Ascending aorta (tissue), 2 donors: ENCODE measurements around the gene KPRP. TPM values are rescaled to one million over a fixed set of nuclear protein-coding genes. Genes with fewer than 3 reads are reported as not detected.

Experiments used
- DNase-seq, 2 donors: peaks; one replicate each; pipeline ENCODE4 v3.0.0-alpha.2; 2019; ENCODE audit warnings: low spot score in 2 of 2
- H3K27ac ChIP-seq, 2 donors: fragments of 200-600 bp; sonication (generic); one replicate each; pipeline ENCODE4 v1.5.1; 2016 to 2017; ENCODE audit warnings: mild to moderate bottlenecking in 1 of 2
- H3K27me3 ChIP-seq: fragments of 200-600 bp; sonication (generic); one replicate; pipeline ENCODE4 v1.5.1; 2017
- H3K36me3 ChIP-seq, 2 donors: fragments of 200-600 bp; sonication (generic); one replicate each; pipeline ENCODE4 v1.5.1; 2016
- H3K4me1 ChIP-seq, 2 donors: fragments of 200-600 bp; sonication (generic); one replicate each; pipeline ENCODE4 v1.5.1; 2016 to 2017; ENCODE audit warnings: mild to moderate bottlenecking in 1 of 2
- H3K4me3 ChIP-seq, 2 donors: fragments of 200-600 bp; sonication (generic); one replicate each; pipeline ENCODE4 v1.5.1; 2016 to 2017; ENCODE audit warnings: mild to moderate bottlenecking in 1 of 2
- H3K9me3 ChIP-seq, 2 donors: fragments of 200-600 bp; sonication (generic); one replicate each; pipeline ENCODE4 v1.5.1; 2016
- intact Hi-C: fragments of 100-400 bp; cut with DNase I; formaldehyde crosslinking; loops from one replicate; pipeline ENCODE4 v1.15.1; 2023
- total RNA-seq: library from RNA; depleted of rRNA; stranded (reverse); fragments of >200 nt; gene quantifications from one replicate; pipeline ENCODE4 v1.1.0, GENCODE V29; 2016
- TF ChIP-seq, protein P1 (sequence below), 3 experiments: fragments of 200-600 bp in 2 of 3; fragments of 450-650 bp in 1 of 3; sonication (generic) in 2 of 3; IDR thresholded peaks; one replicate each; pipeline ENCODE4 v1.5.1; 2016 to 2019; ENCODE audit warnings: antibody characterized with exemption in 3 of 3, mild to moderate bottlenecking in 1 of 3, moderate library complexity in 1 of 3

KPRP gene
- total RNA-seq, 1 donor from 2014 or later: not detected

DNA sequence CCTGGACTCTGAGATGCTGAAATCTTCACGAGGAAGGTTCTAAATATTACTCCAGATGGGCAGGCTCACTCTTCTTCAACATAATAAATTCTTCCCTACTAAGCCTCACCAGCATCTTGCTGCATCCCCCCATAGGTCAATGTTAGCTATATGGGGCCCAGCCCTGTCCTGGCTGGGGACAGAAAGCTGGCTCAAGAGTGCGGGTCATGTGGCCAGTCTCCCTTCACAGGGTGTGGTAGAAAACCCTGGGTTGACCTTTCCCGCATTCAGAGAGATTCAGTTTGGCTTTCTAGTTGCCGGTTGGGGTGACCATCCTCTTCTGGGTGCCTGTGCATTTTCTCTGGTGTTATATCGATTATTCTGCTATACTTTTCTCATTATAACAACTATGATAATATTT, 19.8 kb upstream of the KPRP start:
- no peak for DNase-seq
- intact Hi-C loops: no loop called here
- Histone ChIP-seq H3K36me3 (no peaks in the 10 kb centered on the region), H3K27ac (no peak overlapping the region), H3K4me1 (no peaks in the 10 kb centered on the region), H3K9me3 (no peaks in the 10 kb centered on the region), H3K27me3 (no peaks in the 10 kb centered on the region), H3K4me3 (no peak overlapping the region)
- TF ChIP-seq, protein P1, sequence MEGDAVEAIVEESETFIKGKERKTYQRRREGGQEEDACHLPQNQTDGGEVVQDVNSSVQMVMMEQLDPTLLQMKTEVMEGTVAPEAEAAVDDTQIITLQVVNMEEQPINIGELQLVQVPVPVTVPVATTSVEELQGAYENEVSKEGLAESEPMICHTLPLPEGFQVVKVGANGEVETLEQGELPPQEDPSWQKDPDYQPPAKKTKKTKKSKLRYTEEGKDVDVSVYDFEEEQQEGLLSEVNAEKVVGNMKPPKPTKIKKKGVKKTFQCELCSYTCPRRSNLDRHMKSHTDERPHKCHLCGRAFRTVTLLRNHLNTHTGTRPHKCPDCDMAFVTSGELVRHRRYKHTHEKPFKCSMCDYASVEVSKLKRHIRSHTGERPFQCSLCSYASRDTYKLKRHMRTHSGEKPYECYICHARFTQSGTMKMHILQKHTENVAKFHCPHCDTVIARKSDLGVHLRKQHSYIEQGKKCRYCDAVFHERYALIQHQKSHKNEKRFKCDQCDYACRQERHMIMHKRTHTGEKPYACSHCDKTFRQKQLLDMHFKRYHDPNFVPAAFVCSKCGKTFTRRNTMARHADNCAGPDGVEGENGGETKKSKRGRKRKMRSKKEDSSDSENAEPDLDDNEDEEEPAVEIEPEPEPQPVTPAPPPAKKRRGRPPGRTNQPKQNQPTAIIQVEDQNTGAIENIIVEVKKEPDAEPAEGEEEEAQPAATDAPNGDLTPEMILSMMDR (IDR thresholded peaks at IDR 0.05): no peak

DNA sequence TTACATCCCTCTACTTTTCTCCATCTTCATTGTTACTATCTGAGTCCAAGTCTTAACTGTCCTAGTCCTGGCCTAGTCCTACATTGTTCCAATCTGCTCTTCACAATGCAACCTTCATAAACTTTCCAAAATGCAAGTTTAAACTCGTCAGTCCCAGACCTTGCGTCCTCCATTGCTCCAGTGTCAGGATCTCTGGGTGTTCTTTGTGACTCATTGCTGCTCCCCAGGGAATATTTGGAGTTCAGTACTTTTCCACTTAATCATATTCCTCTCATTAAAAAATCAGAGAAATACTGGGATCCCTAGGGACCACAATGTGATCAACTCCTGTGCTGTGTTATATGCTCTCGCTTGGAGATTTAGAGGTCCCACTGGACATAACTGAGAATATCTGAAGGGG, 18.0 kb upstream of the KPRP start:
- TF ChIP-seq, protein P1 (IDR thresholded peaks at IDR 0.05): no peak
- no peaks in the 10 kb centered on the region for H3K36me3 ChIP-seq
- H3K27me3 ChIP-seq: no peaks in the 10 kb centered on the region
- H3K27ac ChIP-seq: no peak overlapping the region
- no peaks in the 10 kb centered on the region for H3K4me1 ChIP-seq
- H3K4me3 ChIP-seq: no peak overlapping the region
- no peak for DNase-seq
- intact Hi-C loops: no loop called here
- H3K9me3 ChIP-seq: no peaks in the 10 kb centered on the region

DNA sequence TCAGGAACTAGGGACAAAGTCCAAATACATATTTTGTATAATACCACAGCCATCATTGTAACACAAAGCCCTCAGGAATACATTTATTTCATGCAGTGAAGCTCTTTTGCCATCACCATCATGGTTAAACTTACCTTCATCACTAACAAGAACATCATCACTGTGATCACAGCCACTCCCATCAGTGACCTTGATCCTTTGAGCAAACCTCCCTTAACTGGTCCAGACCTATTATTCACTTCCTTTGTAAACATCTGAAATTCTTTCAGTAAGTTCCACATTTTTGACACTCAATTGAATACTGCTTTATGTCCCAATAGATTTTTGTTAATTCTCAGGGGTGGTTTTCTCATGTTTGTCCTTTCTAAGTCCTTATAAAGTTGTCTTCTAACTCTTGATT, 16.2 kb upstream of the KPRP start:
- no peaks in the 10 kb centered on the region for H3K4me1 ChIP-seq
- no peaks in the 10 kb centered on the region for H3K27me3 ChIP-seq
- TF ChIP-seq, protein P1 (IDR thresholded peaks at IDR 0.05): no peak
- H3K9me3 ChIP-seq: no peaks in the 10 kb centered on the region
- H3K27ac ChIP-seq: no peak overlapping the region
- no peak overlapping the region for H3K4me3 ChIP-seq
- intact Hi-C loops: no loop called here
- no peaks in the 10 kb centered on the region for H3K36me3 ChIP-seq
- no peak for DNase-seq

DNA sequence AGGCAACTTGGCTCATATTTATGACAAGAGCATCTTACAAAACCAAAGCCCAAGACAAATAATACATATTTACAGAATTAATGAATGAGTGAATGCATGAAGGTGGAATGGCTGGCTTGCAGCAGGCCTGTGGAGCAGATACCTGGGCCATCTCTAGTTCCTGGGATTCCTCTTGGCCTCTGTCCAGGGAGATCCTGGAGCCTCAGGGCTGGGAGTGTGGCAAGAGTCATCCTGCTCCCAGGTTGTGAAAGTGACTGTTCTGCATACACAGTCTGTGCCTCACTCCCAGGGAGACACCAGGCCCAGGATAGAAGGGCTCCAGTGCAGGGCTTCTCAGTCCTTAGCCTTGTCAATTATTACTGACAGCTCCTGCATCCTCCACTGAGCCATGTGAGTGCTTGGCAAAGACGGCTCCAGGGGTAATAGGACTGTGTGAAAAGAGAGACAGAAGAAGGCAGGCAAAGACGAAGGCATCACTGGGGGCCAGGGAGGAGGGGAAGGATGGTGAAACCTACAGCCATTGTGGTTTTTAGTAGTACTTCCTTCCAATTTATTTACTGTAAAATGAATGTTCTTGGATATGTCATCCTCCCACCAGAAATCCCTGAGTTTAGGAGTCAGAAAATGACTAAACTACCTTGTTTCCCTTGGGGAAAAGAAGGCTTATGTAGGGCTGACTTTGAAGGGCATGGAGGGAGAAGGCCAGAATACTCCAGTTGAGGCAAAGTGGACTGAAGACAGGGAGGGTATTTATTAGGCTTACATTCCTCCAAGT, 14.3 kb upstream of the KPRP start:
- no peaks in the 10 kb centered on the region for H3K27me3 ChIP-seq
- intact Hi-C loops: no loop called here
- no peaks in the 10 kb centered on the region for H3K36me3 ChIP-seq
- no peak for DNase-seq
- TF ChIP-seq, protein P1 (IDR thresholded peaks at IDR 0.05): no peak
- no peak overlapping the region for H3K27ac ChIP-seq
- no peaks in the 10 kb centered on the region for H3K4me1 ChIP-seq
- no peaks in the 10 kb centered on the region for H3K9me3 ChIP-seq
- H3K4me3 ChIP-seq: no peak overlapping the region

DNA sequence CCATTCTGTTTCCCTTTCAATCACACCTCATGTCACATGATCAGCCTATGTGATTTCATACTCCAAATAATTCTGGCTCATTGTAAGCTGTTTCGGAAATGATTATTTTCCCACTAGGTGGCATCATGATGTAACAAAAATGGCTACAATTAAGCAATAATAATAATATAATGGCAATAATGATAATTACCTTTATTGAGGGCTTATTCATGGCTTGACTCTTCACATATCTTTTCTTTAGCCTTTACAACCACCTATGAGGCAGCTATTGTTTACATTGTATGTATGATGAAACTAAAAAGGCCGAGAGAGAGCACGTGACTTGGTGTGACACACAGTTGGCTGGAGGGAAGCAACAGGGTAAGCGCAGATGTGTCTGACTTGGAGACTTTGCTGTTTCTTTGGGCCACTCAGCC, 12.5 kb upstream of the KPRP start:
- H3K27ac ChIP-seq: no peak overlapping the region
- H3K36me3 ChIP-seq: no peaks in the 10 kb centered on the region
- H3K4me3 ChIP-seq: no peak overlapping the region
- H3K9me3 ChIP-seq: no peaks in the 10 kb centered on the region
- DNase-seq: no peak
- no peaks in the 10 kb centered on the region for H3K4me1 ChIP-seq
- intact Hi-C loops: no loop called here
- no peaks in the 10 kb centered on the region for H3K27me3 ChIP-seq
- TF ChIP-seq, protein P1 (IDR thresholded peaks at IDR 0.05): no peak
